ENCODE results near the gene TCF7L2.

DNA sequence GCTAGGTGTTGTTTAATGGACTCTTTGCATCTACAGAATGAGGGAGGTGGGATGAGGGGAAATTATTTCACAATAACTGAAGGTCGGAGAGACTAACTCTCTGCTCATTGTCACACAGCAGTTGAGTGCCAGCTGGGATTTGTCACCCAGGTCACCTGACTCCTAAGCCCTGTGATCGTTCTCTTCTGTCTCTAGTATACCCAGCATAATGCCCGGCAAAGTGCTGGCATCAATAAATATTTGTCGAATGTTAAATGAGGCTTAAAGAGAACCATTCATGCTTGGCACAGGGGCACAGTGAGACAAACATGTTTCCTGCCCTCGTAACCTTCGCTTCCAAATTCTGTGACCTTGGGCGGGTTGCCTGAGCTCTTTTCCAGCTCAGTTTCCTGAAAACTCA is 70.8 kb downstream of the TCF7L2 start:
- TF ChIP-seq, protein P1, sequence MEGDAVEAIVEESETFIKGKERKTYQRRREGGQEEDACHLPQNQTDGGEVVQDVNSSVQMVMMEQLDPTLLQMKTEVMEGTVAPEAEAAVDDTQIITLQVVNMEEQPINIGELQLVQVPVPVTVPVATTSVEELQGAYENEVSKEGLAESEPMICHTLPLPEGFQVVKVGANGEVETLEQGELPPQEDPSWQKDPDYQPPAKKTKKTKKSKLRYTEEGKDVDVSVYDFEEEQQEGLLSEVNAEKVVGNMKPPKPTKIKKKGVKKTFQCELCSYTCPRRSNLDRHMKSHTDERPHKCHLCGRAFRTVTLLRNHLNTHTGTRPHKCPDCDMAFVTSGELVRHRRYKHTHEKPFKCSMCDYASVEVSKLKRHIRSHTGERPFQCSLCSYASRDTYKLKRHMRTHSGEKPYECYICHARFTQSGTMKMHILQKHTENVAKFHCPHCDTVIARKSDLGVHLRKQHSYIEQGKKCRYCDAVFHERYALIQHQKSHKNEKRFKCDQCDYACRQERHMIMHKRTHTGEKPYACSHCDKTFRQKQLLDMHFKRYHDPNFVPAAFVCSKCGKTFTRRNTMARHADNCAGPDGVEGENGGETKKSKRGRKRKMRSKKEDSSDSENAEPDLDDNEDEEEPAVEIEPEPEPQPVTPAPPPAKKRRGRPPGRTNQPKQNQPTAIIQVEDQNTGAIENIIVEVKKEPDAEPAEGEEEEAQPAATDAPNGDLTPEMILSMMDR (IDR thresholded peaks at IDR 0.05; ENCODE audit: low read length), result no peak
- no peak for TF ChIP-seq EZH2 (IDR thresholded peaks at IDR 0.05; ENCODE audit: borderline replicate concordance, low read length)
